Stomach smooth muscle (tissue), 2 donors: ENCODE results near the gene ZDHHC18.

Experiments
- H3K27ac ChIP-seq: one replicate; pipeline ENCODE4 v1.7.0; 2013; ENCODE audit warnings: mild to moderate bottlenecking, low read length, inconsistent platforms
- H3K27me3 ChIP-seq, 2 donors: one replicate each; pipeline ENCODE4 v1.7.0; 2013; ENCODE audit warnings: low read length in 2 of 2; ENCODE audit not compliant: insufficient read depth in 2 of 2, control insufficient read depth in 1 of 2
- H3K36me3 ChIP-seq, 2 donors: one replicate each; pipeline ENCODE4 v1.7.0; 2013; ENCODE audit warnings: low read length in 2 of 2; ENCODE audit not compliant: control insufficient read depth in 2 of 2, insufficient read depth in 2 of 2
- H3K4me1 ChIP-seq: one replicate; pipeline ENCODE4 v1.7.0; 2013; ENCODE audit warnings: low read length; ENCODE audit not compliant: control insufficient read depth, insufficient read depth
- H3K4me3 ChIP-seq, 2 donors: one replicate each; pipeline ENCODE4 v1.7.0; 2013; ENCODE audit warnings: low read length in 2 of 2
- H3K9ac ChIP-seq, 2 donors: one replicate each; pipeline ENCODE4 v1.7.0; 2013; ENCODE audit warnings: low read length in 2 of 2, mild to moderate bottlenecking in 1 of 2
- H3K9me3 ChIP-seq, 2 donors: one replicate each; pipeline ENCODE4 v1.7.0; 2013; ENCODE audit warnings: low read length in 2 of 2; ENCODE audit not compliant: control insufficient read depth in 2 of 2
- donor health status: healthy.
- donor health status: Pancreatic carcinoma.

ZDHHC18 gene

DNA sequence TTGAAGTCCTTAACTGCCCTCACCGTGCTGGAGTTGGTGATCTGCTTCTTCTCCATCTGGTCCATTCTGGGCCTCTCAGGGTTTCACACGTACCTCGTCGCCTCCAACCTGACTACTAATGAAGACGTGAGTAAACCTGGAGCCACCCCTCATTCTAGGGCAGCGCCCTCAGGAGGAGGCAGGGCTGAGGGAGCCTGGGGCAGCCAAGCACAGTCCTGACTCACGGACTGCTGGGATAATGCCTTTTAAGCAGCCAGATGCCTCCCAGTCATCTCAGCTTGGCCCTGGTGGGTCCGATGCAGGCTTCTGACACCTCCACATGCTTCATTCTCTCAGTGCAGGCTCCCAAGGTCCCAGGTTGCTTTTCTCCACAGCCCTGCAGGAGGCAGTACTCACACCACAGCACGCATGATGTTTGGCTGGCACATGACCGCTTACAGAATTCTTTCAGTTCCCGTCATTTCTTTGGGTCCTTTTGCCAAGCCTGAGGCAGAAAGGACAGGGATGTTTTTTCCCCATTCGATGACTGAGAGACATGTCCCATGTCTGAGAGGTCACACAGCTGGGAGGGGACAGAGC lies 24.7 kb downstream of the ZDHHC18 start:
- Histone ChIP-seq H3K9me3 (no peaks in the 10 kb centered on the region), H3K27me3 (no peaks in the 10 kb centered on the region), H3K9ac (no peak overlapping the region), H3K4me1 (peaks cover 10% of the 10 kb centered on the region), H3K36me3 (peaks cover 42 to 63% of the 10 kb centered on the region in 2 donors), H3K4me3 (no peak overlapping the region), H3K27ac (no peak overlapping the region)

DNA sequence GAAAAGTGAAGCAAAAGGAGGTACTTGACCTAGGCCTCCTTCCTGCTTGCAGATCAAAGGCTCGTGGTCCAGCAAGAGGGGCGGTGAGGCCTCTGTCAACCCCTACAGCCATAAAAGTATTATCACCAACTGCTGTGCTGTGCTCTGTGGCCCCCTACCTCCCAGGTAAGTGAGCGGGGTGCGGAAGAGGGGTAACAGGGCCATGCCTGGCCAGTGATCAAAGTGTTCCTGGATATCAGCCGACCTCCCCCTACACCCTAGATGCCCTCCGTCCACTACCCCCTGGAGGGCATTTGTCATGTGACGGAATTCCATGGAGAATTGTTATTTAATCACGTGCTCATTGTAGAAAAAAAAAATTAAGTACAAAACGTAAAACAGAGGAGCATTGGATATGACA lies 26.2 kb downstream of the ZDHHC18 start:
- Histone ChIP-seq H3K4me1 (peaks cover 10% of the 10 kb centered on the region), H3K36me3 (peaks cover 39 to 68% of the 10 kb centered on the region in 2 donors), H3K9ac (no peak overlapping the region), H3K27me3 (no peaks in the 10 kb centered on the region), H3K27ac (no peak overlapping the region), H3K4me3 (no peak overlapping the region), H3K9me3 (no peaks in the 10 kb centered on the region)

DNA sequence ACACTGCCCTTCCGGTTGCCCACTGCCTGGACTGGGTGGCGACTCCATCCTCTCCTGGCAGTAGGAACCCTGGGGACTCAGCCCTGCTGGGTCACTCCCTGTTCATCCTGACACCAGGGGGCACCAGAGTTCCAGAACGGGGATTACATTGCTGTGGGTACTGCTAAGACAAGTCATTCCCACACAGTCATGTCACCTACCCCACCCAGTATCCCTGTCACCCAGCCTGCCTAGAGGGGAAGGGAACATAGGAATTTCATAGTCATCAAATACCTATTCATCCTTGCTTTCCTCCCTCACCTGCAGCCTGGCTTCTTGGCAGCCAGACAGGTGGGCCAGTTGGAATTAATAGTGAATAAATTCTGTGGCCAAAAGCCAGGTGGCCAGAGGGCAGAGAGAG lies 26.7 kb downstream of the ZDHHC18 start:
- Histone ChIP-seq H3K4me3 (no peak overlapping the region), H3K4me1 (peaks cover 10% of the 10 kb centered on the region), H3K9ac (no peak overlapping the region), H3K27me3 (no peaks in the 10 kb centered on the region), H3K9me3 (no peaks in the 10 kb centered on the region), H3K36me3 (peaks cover 38 to 72% of the 10 kb centered on the region in 2 donors), H3K27ac (no peak overlapping the region)

GRCh38 chr1:26853600-26853999 lies 27.1 kb downstream of the ZDHHC18 start:
- H3K9ac ChIP-seq: no peak overlapping the region
- no peak overlapping the region for H3K4me3 ChIP-seq
- H3K36me3 ChIP-seq: peaks cover 35 to 71% of the 10 kb centered on the region in 2 donors
- no peak overlapping the region for H3K27ac ChIP-seq
- no peaks in the 10 kb centered on the region for H3K27me3 ChIP-seq
- H3K4me1 ChIP-seq: peaks cover 9% of the 10 kb centered on the region
- no peaks in the 10 kb centered on the region for H3K9me3 ChIP-seq

DNA sequence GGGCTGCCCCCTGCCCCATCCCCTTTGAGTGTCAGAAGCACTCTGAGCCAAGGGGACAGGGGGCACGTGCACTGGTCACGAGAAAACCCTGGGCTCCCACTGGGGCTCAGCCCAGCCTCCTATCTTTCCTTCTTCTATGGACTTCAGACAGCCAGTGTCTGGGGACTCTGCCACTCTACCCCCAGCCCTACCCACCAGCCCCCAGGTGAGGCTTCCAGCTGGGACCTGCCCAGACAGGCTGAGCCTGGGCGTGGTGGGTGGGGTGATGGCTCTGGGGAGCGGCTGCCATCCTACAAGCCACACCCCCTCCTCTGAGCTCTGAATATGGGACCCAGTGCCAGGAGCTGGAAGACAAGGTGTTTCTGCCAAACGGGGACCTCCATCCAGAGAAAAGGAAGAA lies 28.4 kb downstream of the ZDHHC18 start:
- no peak overlapping the region for H3K4me3 ChIP-seq
- H3K36me3 ChIP-seq: peaks cover 28 to 61% of the 10 kb centered on the region in 2 donors
- no peaks in the 10 kb centered on the region for H3K27me3 ChIP-seq
- no peak overlapping the region for H3K27ac ChIP-seq
- H3K9me3 ChIP-seq: no peaks in the 10 kb centered on the region
- H3K4me1 ChIP-seq: no peaks in the 10 kb centered on the region
- H3K9ac ChIP-seq: no peak overlapping the region

DNA sequence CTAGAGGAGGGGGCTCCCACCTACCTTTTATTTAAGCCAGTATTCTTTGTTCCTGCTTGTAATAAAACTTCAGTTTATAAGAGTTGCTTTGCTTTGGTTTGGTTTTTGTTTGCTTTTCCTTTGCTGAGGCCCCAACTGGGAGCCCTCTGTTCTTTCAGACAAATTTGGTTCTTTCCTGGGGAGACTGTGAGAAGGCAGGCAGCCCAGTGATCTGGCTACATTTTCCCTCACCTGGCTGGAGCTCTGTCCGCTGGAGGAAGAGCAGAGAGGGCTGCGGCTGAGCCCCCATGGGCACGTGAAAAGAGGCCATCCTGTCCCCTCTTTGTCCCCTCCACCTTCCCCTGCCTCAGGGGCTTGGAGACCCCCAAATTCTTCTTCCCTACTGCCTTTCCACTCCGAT lies 29.1 kb downstream of the ZDHHC18 start:
- Histone ChIP-seq H3K27me3 (no peaks in the 10 kb centered on the region), H3K9me3 (no peaks in the 10 kb centered on the region), H3K27ac (no peak overlapping the region), H3K4me1 (no peaks in the 10 kb centered on the region), H3K9ac (no peak overlapping the region), H3K4me3 (no peak overlapping the region), H3K36me3 (peaks cover 22 to 53% of the 10 kb centered on the region in 2 donors)

DNA sequence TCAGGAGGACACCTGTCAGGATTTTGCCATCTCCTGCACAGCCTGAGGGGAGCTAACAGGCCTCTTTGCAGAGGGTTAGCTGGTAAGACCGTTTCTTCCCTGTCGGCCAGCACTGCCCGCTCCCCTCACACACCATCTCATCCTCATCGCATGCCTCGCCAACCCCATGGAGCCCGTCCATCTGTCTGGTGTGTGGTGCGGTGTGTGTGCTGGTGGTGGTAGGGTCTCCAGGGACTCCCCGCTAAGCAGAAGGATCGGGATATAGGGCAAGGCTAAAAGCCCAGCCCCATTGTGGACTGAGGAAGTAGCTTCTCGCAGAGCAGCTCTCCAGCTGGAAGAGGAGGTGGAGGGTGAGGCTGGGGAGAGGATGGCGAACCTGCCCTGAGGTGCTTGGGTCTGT lies 29.7 kb downstream of the ZDHHC18 start:
- Histone ChIP-seq H3K4me3 (no peak overlapping the region), H3K4me1 (no peaks in the 10 kb centered on the region), H3K9ac (no peak overlapping the region), H3K27ac (no peak overlapping the region), H3K9me3 (no peaks in the 10 kb centered on the region), H3K27me3 (no peaks in the 10 kb centered on the region), H3K36me3 (peaks cover 17 to 48% of the 10 kb centered on the region in 2 donors)

GRCh38 chr1:26856604-26857469 lies 30.3 kb downstream of the ZDHHC18 start:
- H3K9me3 ChIP-seq: no peaks in the 10 kb centered on the region
- H3K9ac ChIP-seq: no peak overlapping the region
- H3K4me3 ChIP-seq: no peak overlapping the region
- no peaks in the 10 kb centered on the region for H3K27me3 ChIP-seq
- H3K4me1 ChIP-seq: no peaks in the 10 kb centered on the region
- H3K36me3 ChIP-seq: peaks cover 16 to 41% of the 10 kb centered on the region in 2 donors
- no peak overlapping the region for H3K27ac ChIP-seq

DNA sequence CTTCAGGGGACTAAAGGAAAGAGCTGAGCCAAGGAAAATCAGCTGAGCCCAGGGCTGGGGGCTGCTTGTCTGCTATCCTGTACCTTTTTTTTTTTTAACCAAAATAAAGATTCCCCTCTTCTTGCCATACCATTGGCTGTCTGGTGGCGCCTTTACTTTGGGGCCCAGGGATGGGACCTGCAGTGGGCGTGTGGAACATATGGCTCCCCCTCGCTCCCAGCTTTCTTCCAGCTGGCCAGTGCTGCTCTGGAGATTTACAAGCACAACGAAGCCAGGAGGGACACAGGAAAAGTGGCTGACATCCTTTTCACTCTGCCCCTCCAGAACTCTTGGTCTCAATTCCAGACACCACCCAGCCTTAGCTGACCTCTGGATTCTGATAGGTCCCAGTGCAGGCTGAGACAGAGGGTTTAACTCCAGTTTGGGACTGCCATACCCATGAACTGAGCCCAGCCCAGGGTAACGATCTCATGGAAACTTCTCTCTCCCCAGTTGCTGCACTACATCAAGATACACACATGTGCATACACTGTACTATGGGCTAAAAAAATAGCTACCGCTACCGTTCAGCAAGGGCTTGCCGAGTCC lies 31.1 kb downstream of the ZDHHC18 start:
- no peak overlapping the region for H3K9ac ChIP-seq
- H3K27me3 ChIP-seq: no peaks in the 10 kb centered on the region
- H3K9me3 ChIP-seq: no peaks in the 10 kb centered on the region
- H3K4me3 ChIP-seq: no peak overlapping the region
- no peak overlapping the region for H3K27ac ChIP-seq
- peaks cover 14 to 36% of the 10 kb centered on the region in 2 donors for H3K36me3 ChIP-seq
- H3K4me1 ChIP-seq: no peaks in the 10 kb centered on the region

GRCh38 chr1:26858160-26858559 lies 31.7 kb downstream of the ZDHHC18 start:
- no peak overlapping the region for H3K27ac ChIP-seq

More at GRCh38 chr1:26858160-26858559, 31.7 kb downstream of the ZDHHC18 start:
- Histone ChIP-seq H3K4me1 (no peaks in the 10 kb centered on the region), H3K9me3 (no peaks in the 10 kb centered on the region), H3K4me3 (no peak overlapping the region), H3K9ac (no peak overlapping the region), H3K27me3 (no peaks in the 10 kb centered on the region), H3K36me3 (peaks cover 11 to 31% of the 10 kb centered on the region in 2 donors)
